Keratinocyte (primary cell): ENCODE results near the gene SEPTIN5. TPM values are rescaled to one million over a fixed set of nuclear protein-coding genes. Genes with fewer than 3 reads are reported as not detected.

Source experiments
- DNase-seq: peaks from one replicate; pipeline ENCODE4 v3.0.0-alpha.2; 2011; ENCODE audit warnings: low read depth, missing footprints, low spot score
- FAIRE-seq: peaks from 2 replicates; lab custom pipeline; 2011; peaks lifted over from hg19 to GRCh38; lab: Jason Lieb, UNC
- H2AFZ ChIP-seq: 2 replicates; pipeline ENCODE4 v1.6.0; 2012; ENCODE audit warnings: low read length, control low read depth, inconsistent platforms; ENCODE audit not compliant: control insufficient read depth
- H3K27ac ChIP-seq: 2 replicates; pipeline ENCODE4 v1.5.1; 2011; ENCODE audit warnings: low read length; ENCODE audit not compliant: control insufficient read depth, insufficient read depth
- H3K27me3 ChIP-seq: 3 replicates; pipeline ENCODE4 v1.6.0; 2011; ENCODE audit warnings: low read length; ENCODE audit not compliant: control insufficient read depth, insufficient read depth; ENCODE audit errors: extremely low read depth
- H3K36me3 ChIP-seq, 2 experiments: 2 replicates in 1 of 2; 3 replicates in 1 of 2; pipeline ENCODE4 v1.5.1; 2011; ENCODE audit warnings: low read length in 2 of 2, mild to moderate bottlenecking in 1 of 2; ENCODE audit not compliant: control insufficient read depth in 2 of 2, insufficient read depth in 2 of 2; ENCODE audit errors: extremely low read depth in 1 of 2
- H3K4me1 ChIP-seq: 3 replicates; pipeline ENCODE4 v1.5.1; 2011; ENCODE audit warnings: low read length; ENCODE audit not compliant: control insufficient read depth, insufficient read depth; ENCODE audit errors: extremely low read depth
- H3K4me2 ChIP-seq: 3 replicates; pipeline ENCODE4 v1.6.0; 2011; ENCODE audit warnings: low read depth, low read length; ENCODE audit not compliant: control insufficient read depth, insufficient read depth; ENCODE audit errors: extremely low read depth
- H3K4me3 ChIP-seq, 3 experiments: fragments of 200-600 bp in 1 of 3; sonication (generic) in 1 of 3; 2 replicates in 2 of 3; 3 replicates in 1 of 3; pipeline ENCODE4 v1.5.1; 2011 to 2016; ENCODE audit warnings: low read length in 3 of 3, mild to moderate bottlenecking in 3 of 3, control low read depth in 2 of 3, inconsistent platforms in 1 of 3, low read depth in 1 of 3, mixed read lengths in 1 of 3, mixed run types in 1 of 3, moderate library complexity in 1 of 3; ENCODE audit not compliant: control insufficient read depth in 2 of 3, insufficient read depth in 2 of 3; ENCODE audit errors: extremely low read depth in 1 of 3
- H3K79me2 ChIP-seq: 2 replicates; pipeline ENCODE4 v1.6.0; 2012; ENCODE audit warnings: low read length; ENCODE audit not compliant: control insufficient read depth, insufficient read depth
- H3K9ac ChIP-seq: 3 replicates; pipeline ENCODE4 v1.6.0; 2011; ENCODE audit warnings: low read length; ENCODE audit not compliant: control insufficient read depth, insufficient read depth; ENCODE audit errors: extremely low read depth
- H3K9me1 ChIP-seq: 3 replicates; pipeline ENCODE4 v1.6.0; 2011; ENCODE audit warnings: low read length; ENCODE audit not compliant: control insufficient read depth, insufficient read depth; ENCODE audit errors: extremely low read depth
- H3K9me3 ChIP-seq: 2 replicates; pipeline ENCODE4 v1.5.1; 2012; ENCODE audit warnings: low read depth, low read length; ENCODE audit not compliant: control insufficient read depth
- H4K20me1 ChIP-seq: 3 replicates; pipeline ENCODE4 v1.6.0; 2011; ENCODE audit warnings: low read length; ENCODE audit not compliant: control insufficient read depth, insufficient read depth; ENCODE audit errors: extremely low read depth
- EZH2 ChIP-seq: IDR thresholded peaks from one replicate; pipeline ENCODE4 v1.6.1; 2012; ENCODE audit warnings: inconsistent platforms, mild to moderate bottlenecking, low read length, moderate library complexity
- dilution Hi-C: fragments of 300-500 bp; cut with MboI; formaldehyde crosslinking; loops from one replicate; pipeline ENCODE4 v1.7.0; 2020; ENCODE audit warnings: low sequenced_read_pairs; ENCODE audit not compliant: extremely low pct_ligation_motif_present
- polyA plus RNA-seq, 5 experiments: library from polyadenylated mRNA; depleted of rRNA in 3 of 5; stranded (reverse) in 3 of 5; stranded (forward) in 1 of 5; unstranded in 1 of 5; fragments of >200 nt; gene quantifications; 1 replicate in 1 of 5; 2 replicates in 3 of 5; 3 replicates in 1 of 5; pipeline versions ENCODE4 v1.2.1 to v1.2.3, GENCODE V29; 2011 to 2012; ENCODE audit warnings: missing spikeins in 2 of 5, low read depth in 1 of 5, low replicate concordance in 1 of 5
- TF ChIP-seq, protein P1 (sequence below), 3 experiments: IDR thresholded peaks in 1 of 3; conservative IDR thresholded peaks in 1 of 3; optimal IDR thresholded peaks in 1 of 3; 2 replicates in 2 of 3; 3 replicates in 1 of 3; pipeline versions ENCODE3 to v1.5.1; 2011; ENCODE audit warnings: low read length in 3 of 3, mild to moderate bottlenecking in 3 of 3, moderate library complexity in 2 of 3, control low read depth in 1 of 3, inconsistent platforms in 1 of 3; ENCODE audit not compliant: insufficient read depth in 2 of 3; ENCODE audit errors: extremely low read depth in 1 of 3

Gene SEPTIN5
- polyA plus RNA-seq, 1 donor (not counting 4 experiments of a cell fraction or from before 2014, with no cell fraction given), result 2.2 TPM

DNA sequence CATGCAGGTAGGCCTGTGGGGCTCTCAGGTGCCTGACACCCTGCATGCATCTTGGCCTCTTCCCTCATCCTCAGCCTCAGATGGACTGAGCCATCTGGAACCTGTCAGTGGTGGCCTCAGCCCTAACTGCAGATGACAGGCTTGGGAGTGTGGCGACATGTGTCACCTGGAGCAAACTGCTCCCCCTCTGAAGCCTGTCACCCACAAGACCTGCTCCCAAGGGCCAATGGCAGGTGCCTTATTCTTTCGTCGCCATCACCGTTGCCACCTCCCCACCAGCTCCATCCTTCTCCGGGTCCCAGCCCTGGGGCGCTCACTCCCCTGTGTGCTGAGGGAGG, 3.6 kb upstream of the SEPTIN5 start:
- H3K79me2 ChIP-seq, result no peaks in the 10 kb centered on the region
- peaks cover 5% of the 10 kb centered on the region for H3K4me1 ChIP-seq
- no peaks in the 10 kb centered on the region for H4K20me1 ChIP-seq
- TF ChIP-seq, protein P1, sequence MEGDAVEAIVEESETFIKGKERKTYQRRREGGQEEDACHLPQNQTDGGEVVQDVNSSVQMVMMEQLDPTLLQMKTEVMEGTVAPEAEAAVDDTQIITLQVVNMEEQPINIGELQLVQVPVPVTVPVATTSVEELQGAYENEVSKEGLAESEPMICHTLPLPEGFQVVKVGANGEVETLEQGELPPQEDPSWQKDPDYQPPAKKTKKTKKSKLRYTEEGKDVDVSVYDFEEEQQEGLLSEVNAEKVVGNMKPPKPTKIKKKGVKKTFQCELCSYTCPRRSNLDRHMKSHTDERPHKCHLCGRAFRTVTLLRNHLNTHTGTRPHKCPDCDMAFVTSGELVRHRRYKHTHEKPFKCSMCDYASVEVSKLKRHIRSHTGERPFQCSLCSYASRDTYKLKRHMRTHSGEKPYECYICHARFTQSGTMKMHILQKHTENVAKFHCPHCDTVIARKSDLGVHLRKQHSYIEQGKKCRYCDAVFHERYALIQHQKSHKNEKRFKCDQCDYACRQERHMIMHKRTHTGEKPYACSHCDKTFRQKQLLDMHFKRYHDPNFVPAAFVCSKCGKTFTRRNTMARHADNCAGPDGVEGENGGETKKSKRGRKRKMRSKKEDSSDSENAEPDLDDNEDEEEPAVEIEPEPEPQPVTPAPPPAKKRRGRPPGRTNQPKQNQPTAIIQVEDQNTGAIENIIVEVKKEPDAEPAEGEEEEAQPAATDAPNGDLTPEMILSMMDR (optimal IDR thresholded peaks at IDR 0.05 in 1 of 3, IDR thresholded peaks at IDR 0.05 in 1 of 3, conservative IDR thresholded peaks at IDR 0.05 in 1 of 3; ENCODE audit: extremely low read depth in 1 of 3, insufficient read depth in 2 of 3, low read length in 3 of 3), result no peak
- TF ChIP-seq EZH2, result no peak
- H3K4me3 ChIP-seq, result no peak overlapping the region
- dilution Hi-C loops, result no loop called here
- no peak overlapping the region for H3K4me2 ChIP-seq
- DNase-seq (no peak), FAIRE-seq (no peak)
- H2AFZ ChIP-seq, result no peak overlapping the region
- H3K27me3 ChIP-seq, result peaks cover 45% of the 10 kb centered on the region
- no peaks in the 10 kb centered on the region for H3K9me3 ChIP-seq
- no peak overlapping the region for H3K9ac ChIP-seq
- no peaks in the 10 kb centered on the region for H3K36me3 ChIP-seq
- H3K9me1 ChIP-seq, result no peaks in the 10 kb centered on the region
- H3K27ac ChIP-seq, result no peak overlapping the region

DNA sequence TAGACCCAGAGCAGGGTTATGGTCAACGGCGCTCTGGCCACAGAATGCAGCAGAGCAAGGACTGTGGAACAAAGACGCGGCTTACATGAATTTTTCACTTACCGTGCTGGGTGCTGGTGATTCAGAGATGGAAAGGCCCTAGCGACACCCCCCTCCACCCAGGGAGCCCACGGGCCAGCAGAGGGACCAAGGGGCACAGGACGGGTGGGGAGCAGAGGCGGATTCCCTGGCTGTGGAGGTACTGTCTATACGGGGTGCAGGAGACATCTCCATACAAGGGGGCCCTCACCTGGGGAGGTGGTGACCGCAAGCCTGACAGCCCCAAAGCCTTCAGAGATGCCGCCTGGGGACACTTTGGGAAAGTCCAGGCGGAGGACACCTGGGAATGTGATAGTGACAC, 1.1 kb upstream of the SEPTIN5 start:
- H2AFZ ChIP-seq, result no peak overlapping the region
- FAIRE-seq (no peak), DNase-seq (no peak)
- no peaks in the 10 kb centered on the region for H3K9me1 ChIP-seq
- H3K9ac ChIP-seq, result no peak overlapping the region
- H3K36me3 ChIP-seq, result no peaks in the 10 kb centered on the region
- no peaks in the 10 kb centered on the region for H4K20me1 ChIP-seq
- H3K79me2 ChIP-seq, result no peaks in the 10 kb centered on the region
- H3K27me3 ChIP-seq, result peaks cover 41% of the 10 kb centered on the region
- no peak for TF ChIP-seq EZH2
- TF ChIP-seq, protein P1 (optimal IDR thresholded peaks at IDR 0.05 in 1 of 3, IDR thresholded peaks at IDR 0.05 in 1 of 3, conservative IDR thresholded peaks at IDR 0.05 in 1 of 3; ENCODE audit: extremely low read depth in 1 of 3, insufficient read depth in 2 of 3, low read length in 3 of 3), result no peak
- dilution Hi-C loops, result no loop called here
- no peak overlapping the region for H3K27ac ChIP-seq
- H3K4me3 ChIP-seq, result no peak overlapping the region
- H3K4me1 ChIP-seq, result peaks cover 8% of the 10 kb centered on the region
- no peak overlapping the region for H3K4me2 ChIP-seq
- no peaks in the 10 kb centered on the region for H3K9me3 ChIP-seq
